Measurements from ENCODE around the gene CXCL1.

CXCL1 gene

DNA sequence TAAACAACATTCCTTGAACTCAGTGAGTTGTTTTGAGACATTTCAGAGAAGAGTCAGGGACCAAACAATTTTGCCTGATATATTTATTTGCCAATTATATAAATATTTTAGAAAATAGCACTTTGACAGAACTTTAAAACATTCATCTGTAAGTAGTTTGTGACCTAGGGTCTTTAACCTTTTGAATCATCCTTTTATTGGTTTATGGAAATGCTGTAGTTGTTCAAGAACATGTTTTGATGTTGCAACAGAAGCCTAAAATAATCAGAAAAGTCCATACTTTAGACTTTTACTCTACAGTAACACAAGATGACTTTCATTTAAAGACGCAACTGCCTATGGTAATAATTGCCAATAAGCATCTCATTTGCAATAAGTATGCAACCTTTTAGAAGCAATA, 43.0 kb downstream of the CXCL1 start:
- in situ Hi-C loops (cut with MboI; ENCODE audit: low sequenced_read_pairs) = no loop called here

DNA sequence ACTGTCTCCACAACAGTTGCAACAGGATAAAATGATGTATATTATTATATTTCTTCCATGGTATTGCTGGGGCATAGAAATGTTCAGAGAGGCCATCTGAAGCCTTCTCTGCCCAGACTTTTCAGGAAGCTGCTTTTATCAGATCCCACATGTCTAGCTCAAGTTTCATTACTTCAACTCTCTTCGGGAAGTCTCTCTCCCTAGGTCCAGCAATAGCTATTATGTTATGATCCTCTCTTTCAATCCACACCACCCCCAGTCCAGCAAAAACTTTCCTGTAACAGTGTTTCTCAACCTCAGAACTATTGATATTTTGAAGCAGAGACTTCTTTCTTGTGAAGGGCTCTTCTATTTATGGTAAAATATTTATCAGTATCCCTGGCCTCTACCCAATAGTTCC, 44.9 kb downstream of the CXCL1 start:
- in situ Hi-C loops (cut with MboI; ENCODE audit: low sequenced_read_pairs) = no loop called here

GRCh38 chr4:73916172-73916925, 47.2 kb downstream of the CXCL1 start:
- in situ Hi-C loops (cut with MboI; ENCODE audit: low sequenced_read_pairs) = no loop called here

DNA sequence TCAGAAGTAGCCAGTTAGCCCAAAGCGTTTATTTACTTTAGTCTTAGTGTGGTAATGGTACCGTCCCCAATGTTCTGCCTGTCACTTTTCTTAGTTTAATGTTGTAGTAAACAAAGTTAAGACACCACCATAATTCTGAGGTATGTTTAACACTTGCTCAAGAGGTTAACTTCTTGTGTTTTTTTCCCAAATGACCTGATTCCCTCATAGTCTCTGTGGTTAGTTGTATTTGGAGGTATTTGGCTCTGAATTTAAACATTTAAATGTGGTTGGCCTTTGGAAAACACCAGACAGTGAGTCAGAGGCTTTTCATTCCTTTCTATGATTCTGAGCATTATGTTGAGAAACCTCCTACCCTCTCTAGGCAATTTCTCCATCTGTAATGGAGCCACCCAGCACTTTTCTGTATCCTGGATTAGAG, 47.9 kb downstream of the CXCL1 start:
- in situ Hi-C loops (cut with MboI; ENCODE audit: low sequenced_read_pairs) = no loop called here

GRCh38 chr4:73918058-73918457, 48.9 kb downstream of the CXCL1 start:
- in situ Hi-C loops (cut with MboI; ENCODE audit: low sequenced_read_pairs) = no loop called here

DNA sequence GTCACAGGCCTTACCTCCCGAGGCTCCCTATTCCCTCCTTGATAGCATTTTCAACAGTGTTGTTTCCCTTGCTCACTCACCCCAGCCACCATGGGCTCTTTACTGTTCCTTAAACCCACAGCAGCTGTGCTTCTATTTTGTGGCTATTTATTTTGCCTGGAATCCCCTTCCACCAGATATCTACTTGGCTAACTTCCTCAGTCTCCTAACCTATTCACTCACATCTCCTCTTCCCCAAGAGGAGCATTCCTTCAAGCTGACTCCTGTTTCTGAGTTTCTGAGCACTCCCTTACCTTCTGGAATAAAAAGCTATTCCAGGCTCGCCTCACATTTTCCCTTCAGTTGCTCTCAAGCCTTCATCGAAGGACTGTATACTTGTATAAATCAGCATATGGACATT, 50.5 kb downstream of the CXCL1 start:
- in situ Hi-C loops (cut with MboI; ENCODE audit: low sequenced_read_pairs) = no loop called here

All from HL-60/S4 (cell line).